ENCODE results near the gene CD82. TPM values are rescaled to one million over a fixed set of nuclear protein-coding genes. Genes with fewer than 3 reads are reported as not detected.

CD82 gene
- total RNA-seq, 2 donors from 2014 or later = 6.8 to 17.7 TPM

DNA sequence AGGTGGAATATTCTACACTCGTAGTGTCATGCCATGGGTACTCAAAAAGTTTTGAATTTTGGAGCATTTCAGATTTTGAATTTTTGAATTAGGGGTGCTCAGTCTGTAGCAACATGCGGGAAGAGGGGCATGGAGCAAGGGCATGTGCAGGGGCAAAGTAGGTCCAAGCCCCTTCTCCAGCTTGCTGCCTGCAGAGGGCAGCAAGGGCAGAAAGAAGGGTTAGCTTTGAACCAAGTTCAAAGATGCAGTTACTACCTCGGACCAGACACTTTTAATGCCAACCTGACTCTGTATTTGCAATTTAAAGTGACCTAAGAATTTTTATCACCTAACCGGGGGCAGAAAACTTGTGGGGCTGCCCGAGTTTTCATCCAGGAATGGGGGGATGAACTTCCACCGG is 68.2 kb downstream of the CD82 start:
- H3K9me3 ChIP-seq = no peaks in the 10 kb centered on the region
- peak overlapping the region; percentile 19 to 50 for H3K27ac ChIP-seq
- H3K36me3 ChIP-seq = no peaks in the 10 kb centered on the region
- DNase-seq (ENCODE audit: low spot score) = peak; percentile 42
- no peak overlapping the region for H3K4me3 ChIP-seq
- H3K4me1 ChIP-seq = peaks cover 0 to 38% of the 10 kb centered on the region in 2 donors
- TF ChIP-seq, protein P1, sequence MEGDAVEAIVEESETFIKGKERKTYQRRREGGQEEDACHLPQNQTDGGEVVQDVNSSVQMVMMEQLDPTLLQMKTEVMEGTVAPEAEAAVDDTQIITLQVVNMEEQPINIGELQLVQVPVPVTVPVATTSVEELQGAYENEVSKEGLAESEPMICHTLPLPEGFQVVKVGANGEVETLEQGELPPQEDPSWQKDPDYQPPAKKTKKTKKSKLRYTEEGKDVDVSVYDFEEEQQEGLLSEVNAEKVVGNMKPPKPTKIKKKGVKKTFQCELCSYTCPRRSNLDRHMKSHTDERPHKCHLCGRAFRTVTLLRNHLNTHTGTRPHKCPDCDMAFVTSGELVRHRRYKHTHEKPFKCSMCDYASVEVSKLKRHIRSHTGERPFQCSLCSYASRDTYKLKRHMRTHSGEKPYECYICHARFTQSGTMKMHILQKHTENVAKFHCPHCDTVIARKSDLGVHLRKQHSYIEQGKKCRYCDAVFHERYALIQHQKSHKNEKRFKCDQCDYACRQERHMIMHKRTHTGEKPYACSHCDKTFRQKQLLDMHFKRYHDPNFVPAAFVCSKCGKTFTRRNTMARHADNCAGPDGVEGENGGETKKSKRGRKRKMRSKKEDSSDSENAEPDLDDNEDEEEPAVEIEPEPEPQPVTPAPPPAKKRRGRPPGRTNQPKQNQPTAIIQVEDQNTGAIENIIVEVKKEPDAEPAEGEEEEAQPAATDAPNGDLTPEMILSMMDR (IDR thresholded peaks at IDR 0.05) = peak in 1 of 2 donors; percentile 57
- H3K27me3 ChIP-seq = no peaks in the 10 kb centered on the region

DNA sequence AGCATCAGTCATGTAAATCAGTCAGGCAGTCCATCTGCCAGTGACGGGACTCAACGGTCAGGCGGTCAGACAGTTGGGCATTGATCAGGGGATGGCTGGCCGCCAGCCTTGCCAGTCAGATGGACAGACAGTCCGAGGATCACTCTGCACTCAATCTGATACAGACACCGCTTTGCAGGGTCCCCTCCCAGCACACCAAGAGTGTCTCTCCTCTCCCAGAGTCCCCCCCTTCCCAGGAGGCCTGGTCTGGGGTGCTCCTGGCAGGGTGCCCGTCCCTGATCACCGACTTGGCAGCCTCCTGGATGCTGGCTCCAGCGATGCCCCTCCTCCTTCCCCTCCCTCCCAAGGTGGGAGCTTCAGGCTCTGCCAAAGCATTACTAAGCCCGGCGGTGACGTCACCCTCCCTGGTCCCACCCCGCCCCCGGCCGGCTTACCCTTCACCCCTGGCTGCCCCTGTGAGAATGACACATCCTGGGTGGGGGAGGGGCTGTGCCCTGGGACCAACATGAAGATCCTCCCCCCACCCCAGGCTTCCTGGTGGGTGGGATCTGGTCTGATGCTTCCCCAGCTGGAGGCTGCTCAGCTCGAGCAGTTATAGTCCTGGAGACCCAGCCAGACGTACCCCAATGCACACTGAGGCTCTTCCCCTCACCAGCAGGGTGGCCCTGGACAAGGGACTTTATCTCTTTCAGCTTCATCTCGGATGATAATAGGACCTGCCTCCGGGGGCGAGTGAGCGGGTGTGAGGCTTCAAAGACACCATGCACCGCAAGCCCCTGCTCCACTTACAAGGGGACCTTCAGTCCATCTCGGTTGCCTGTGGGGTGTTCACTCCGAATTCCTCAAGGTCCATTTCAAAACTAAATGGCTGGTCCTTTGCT is 69.2 kb downstream of the CD82 start:
- H3K9me3 ChIP-seq = no peaks in the 10 kb centered on the region
- TF ChIP-seq, protein P1 (IDR thresholded peaks at IDR 0.05) = no peak
- H3K4me3 ChIP-seq = peak overlapping the region in 1 of 2 donors; percentile 11
- peak; percentile 87 for DNase-seq (ENCODE audit: low spot score)
- peak overlapping the region in 1 of 2 donors; percentile 19 for H3K27ac ChIP-seq
- H3K27me3 ChIP-seq = no peaks in the 10 kb centered on the region
- H3K4me1 ChIP-seq = peaks cover 0 to 37% of the 10 kb centered on the region in 2 donors
- no peaks in the 10 kb centered on the region for H3K36me3 ChIP-seq

DNA sequence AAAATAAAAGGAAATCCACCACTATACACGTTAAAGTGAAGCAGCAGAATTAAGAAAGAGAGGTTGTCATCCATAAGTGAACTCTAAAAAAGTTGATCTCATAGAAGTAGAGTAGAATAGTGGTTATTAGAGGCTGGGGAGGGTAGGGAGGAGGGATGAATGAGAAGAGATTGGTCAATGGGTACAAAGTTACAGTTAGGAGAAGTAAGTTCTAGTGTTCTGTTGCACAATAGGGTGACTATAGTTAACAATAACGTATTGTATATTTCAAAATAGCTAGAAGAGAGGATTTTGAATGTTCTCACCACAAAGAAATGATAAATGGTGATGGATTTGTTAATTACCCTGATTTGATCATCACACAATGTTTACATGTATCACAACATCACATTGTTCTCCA is 72.0 kb downstream of the CD82 start:
- Histone ChIP-seq H3K4me1 (peaks cover 0 to 26% of the 10 kb centered on the region in 2 donors), H3K4me3 (no peak overlapping the region), H3K27ac (no peak overlapping the region), H3K36me3 (no peaks in the 10 kb centered on the region), H3K27me3 (no peaks in the 10 kb centered on the region), H3K9me3 (peaks cover 1 to 6% of the 10 kb centered on the region in 2 donors)
- TF ChIP-seq, protein P1 (IDR thresholded peaks at IDR 0.05) = no peak
- no peak for DNase-seq (ENCODE audit: low spot score)

DNA sequence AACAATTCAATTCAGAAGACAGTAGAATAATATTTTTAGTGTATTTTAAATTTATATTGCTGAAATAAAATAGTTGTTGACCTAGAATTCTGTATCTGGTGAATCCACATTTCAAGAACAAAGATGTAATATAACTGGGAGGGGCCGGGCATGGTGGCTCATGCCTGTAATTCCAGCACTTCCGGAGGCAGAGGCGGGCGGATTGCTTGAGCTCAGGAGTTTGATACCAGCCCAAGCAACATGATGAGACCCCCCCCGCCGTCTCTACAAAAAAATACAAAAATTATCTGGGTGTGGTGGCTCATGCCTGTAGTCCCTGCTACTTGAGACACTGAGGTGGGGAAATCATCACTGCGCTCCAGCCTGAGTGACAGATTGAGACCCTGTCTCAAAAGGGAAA is 72.6 kb downstream of the CD82 start:
- Histone ChIP-seq H3K27me3 (no peaks in the 10 kb centered on the region), H3K4me1 (peaks cover 0 to 21% of the 10 kb centered on the region in 2 donors), H3K9me3 (peaks cover 4 to 11% of the 10 kb centered on the region in 2 donors), H3K27ac (no peak overlapping the region), H3K4me3 (no peak overlapping the region), H3K36me3 (no peaks in the 10 kb centered on the region)
- TF ChIP-seq, protein P1 (IDR thresholded peaks at IDR 0.05) = no peak
- DNase-seq (ENCODE audit: low spot score) = peak; percentile 58

DNA sequence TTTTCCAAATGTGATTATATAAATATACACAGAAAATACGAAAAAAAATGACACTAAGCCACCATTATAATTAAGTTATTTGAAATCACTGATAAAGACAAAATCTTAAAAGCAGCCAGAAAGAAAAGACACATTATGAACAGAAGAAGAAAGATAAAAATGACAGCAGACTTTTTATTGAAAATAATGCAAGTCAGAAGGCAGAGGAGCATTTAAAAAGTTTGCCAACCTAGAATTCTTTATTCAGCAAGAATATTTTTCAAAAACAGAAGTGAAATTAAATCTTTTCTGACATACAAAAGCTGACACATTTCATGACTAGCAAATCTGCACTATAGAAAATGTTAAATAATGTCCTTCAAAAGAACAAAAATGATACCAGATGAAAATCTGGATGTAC is 77.8 kb downstream of the CD82 start:
- no peak for DNase-seq (ENCODE audit: low spot score)
- Histone ChIP-seq H3K36me3 (no peaks in the 10 kb centered on the region), H3K27me3 (no peaks in the 10 kb centered on the region), H3K27ac (no peak overlapping the region), H3K9me3 (peaks cover 4 to 23% of the 10 kb centered on the region in 2 donors), H3K4me1 (no peaks in the 10 kb centered on the region), H3K4me3 (no peak overlapping the region)
- TF ChIP-seq, protein P1 (IDR thresholded peaks at IDR 0.05) = no peak

Data from right atrium auricular region (tissue), 2 donors.